Measurements from ENCODE around the gene SPATA25. TPM values are rescaled to one million over a fixed set of nuclear protein-coding genes. Genes with fewer than 3 reads are reported as not detected.

SPATA25 gene, protein sequence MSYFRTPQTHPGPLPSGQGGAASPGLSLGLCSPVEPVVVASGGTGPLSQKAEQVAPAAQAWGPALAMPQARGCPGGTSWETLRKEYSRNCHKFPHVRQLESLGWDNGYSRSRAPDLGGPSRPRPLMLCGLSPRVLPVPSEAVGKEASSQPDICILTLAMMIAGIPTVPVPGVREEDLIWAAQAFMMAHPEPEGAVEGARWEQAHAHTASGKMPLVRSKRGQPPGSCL
- total RNA-seq: 0.16 and 1.1 TPM in 2 replicates

DNA sequence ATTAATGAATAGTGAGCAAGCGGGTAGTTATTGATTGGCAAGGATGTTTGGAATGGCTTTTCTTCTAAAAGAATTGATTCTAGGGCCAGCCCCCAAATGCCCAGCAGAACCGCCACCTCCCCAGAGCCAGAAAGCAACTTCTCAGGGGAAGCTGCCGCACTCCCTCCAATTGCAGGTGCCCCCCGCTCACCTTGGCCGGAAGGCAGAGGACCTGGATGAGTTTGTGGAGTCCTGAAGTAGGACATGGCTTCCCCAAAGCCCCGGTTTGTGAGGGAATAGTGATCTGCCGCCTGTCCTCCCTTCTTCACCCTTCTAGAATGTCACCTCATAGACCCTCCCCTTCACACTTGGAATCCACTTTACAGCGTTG is at the start of gene SPATA25:
Gene SPATA25 (minus strand): TSS at position 277 of the 370 bp plus-strand sequence. CDS start 32 bp downstream, at position 245.

DNA sequence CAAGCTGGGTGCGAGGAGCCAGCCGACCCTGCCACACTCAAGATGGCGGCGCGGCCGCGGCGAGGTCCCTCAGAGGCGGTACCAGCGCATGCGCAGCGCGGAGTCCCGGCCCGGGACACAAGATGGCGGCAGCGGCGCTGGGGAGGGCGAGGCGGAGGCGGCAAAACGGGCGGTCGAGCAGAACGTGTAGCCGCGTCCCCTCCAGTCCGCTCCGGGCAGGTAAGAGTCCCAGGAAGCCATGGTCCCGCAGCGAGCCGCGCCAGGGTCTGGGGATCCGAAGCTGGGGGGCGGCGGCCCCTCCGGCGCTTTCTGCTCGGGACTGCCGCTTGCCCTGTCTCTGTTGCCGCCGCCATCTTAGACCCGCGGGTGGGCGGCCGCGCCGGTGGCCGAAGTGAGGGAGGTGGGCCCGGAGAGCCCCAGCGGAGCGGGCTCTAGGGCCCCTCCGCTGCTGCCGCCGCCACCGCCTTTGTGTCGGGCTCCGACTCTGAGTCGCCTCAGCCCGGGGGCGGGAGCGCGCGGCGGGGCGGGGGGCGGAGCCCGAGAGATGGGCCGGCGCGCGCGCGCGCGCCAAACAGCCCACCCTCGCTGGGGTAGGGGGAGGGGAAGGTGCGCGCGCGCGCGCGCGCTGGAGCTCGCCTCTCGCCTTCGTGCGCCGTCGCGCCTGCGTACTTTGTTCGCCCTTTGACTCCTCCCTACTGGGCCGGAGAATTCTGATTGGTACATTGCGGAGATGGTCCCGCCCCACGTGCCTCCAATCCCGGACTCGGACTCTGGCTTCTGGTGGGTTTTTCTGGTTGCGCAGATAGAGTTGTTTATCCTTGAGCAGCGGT is 47.4 kb upstream of the SPATA25 start, which contains the start of gene PCIF1:
Gene PCIF1 (plus strand): TSS at position 98 of the 830 bp plus-strand sequence. CDS start 4,317 bp downstream, outside the sequence.

DNA sequence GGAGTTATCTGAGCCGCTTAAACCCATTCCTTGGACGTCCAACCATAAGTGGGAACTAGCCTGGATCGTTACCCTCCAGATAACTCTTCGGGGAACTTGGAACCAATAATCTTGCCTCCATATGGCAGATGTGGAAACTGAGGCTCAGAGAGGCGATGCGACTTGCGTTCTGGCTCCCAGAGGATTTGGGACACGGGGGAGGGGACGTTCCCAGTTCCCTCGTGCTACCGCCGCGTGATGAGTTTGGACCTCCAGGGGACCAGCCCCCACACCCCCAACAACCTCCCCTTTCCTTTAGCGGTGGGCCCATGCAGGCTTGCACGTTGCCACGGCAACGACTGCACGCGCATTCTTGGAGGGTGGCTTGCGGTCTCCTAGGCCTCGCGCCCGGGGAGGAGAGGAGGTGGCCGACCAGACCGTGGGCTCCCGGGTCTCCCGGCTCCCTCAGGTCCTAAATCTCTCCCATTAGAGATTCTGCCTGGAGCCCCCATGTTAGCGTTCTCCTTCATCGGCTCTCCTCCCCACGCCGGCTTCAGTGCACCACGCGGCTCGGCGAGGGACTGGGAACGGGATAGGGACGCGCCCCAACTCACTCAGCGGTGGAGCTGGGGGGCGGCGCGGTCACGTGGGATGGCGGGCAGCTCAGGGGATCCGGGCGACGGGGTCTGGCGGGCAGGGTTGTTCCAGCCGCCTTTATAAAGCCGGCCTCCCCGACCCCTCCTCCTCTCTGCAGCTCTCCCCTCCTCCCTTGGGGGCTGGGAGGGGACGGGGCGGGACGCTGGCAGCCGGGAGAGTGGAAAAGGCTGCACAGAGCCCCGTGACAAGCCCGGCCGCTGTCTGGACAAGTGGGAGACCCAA is 24.3 kb upstream of the SPATA25 start, which contains the start of gene PLTP:
Gene PLTP (minus strand): TSS at position 670 of the 858 bp plus-strand sequence. CDS start 703 bp downstream, outside the sequence.

DNA sequence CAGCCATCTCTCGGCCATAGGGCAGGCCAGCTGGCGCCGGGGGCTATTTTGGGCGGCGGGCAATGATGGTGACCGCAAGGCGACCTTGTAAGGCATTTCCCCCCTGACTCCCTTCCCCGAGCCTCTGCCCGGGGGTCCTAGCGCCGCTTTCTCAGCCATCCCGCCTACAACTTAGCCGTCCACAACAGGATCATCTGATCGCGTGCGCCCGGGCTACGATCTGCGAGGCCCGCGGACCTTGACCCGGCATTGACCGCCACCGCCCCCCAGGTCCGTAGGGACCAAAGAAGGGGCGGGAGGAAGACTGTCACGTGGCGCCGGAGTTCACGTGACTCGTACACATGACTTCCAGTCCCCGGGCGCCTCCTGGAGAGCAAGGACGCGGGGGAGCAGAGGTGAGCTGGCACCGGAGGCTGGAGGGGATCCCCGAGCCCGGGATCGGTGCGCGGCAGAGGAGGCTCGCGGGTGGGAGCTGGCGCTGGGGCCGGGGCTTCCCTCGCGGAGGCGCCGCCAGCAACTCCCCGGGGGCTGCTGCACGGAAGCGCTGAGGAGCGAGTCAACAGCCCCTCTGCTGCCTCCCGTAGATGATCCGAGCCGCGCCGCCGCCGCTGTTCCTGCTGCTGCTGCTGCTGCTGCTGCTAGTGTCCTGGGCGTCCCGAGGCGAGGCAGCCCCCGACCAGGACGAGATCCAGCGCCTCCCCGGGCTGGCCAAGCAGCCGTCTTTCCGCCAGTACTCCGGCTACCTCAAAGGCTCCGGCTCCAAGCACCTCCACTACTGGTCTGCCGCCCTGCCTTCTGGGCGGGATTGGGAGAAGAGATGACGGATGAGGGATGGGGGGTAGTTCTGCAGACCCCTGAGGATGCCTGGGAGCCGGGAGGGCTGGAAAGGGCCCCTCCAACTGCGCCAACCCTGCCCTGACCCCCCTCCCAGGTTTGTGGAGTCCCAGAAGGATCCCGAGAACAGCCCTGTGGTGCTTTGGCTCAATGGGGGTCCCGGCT is 3.9 kb upstream of the SPATA25 start, which contains the start of the genes CTSA and NEURL2:
Gene CTSA (plus strand): TSS at position 351 of the 999 bp plus-strand sequence. CDS start 234 bp downstream, at position 585.
Gene NEURL2 (minus strand): TSS at position 224 of the 999 bp plus-strand sequence. CDS start 217 bp downstream, at position 7.

DNA sequence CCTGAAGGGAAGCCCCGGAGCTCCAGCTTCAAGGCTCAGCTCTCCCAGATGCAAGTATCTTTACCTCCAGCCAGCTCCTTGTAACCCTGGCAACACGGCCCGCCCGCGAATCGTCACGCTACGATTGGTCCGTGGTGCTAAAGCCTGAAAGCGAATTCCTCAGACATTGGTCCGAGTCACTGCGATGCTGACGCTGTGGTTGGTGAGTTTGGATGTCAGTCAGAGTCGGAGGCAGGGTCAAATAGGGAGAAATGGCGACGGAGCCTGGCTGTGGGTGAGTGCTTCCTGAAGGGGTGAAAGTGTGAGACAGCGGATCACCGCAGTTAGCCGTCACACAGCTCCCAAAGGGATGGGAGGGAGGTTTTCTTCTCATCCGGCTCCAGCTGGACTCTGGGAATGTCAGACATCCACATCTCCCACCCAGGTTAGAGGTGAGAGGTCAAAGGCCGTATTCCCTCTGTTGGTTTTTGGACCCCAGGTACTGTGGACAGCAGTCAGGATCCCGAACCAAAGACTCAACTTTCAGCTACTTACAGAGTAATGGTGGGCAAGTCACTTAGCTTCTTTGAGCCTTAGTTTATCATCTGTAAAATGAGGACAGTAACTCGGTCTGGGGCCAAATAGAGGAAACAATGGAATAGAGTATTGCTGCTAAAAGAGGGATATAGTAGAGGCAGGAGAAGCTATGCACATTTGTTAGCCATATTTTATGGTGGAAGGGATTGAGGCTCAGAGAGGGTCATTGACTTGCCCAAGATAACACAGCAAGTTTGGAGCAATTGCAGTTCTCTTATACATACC is 6.2 kb downstream of the SPATA25 start, which contains the start of gene ZSWIM1:
Gene ZSWIM1 (plus strand): TSS at position 240 of the 801 bp plus-strand sequence. CDS start 1,366 bp downstream, outside the sequence.

GRCh38 chr20:45857114-45857881 is 30.1 kb downstream of the SPATA25 start, which contains the start of the genes ACOT8 and ZSWIM3:
TSS of gene ACOT8 (minus strand) at chr20:45857392. CDS start at chr20:45857315, 77 bp downstream.
TSS of gene ZSWIM3 (plus strand) at chr20:45857614. CDS start at chr20:45857826, 212 bp downstream.

Other genes starting within 250 kb of the SPATA25 start
- not detected in 2 replicates for gene WFDC11, start 217.4 kb downstream of the SPATA25 start, total RNA-seq
- not detected in 2 replicates for gene WFDC13, start 185.6 kb downstream of the SPATA25 start, total RNA-seq
- gene WFDC10B, start 182.6 kb downstream of the SPATA25 start, total RNA-seq: not detected in 2 replicates
- gene SPINT4, start 165.3 kb downstream of the SPATA25 start, total RNA-seq: not detected in 2 replicates
- 1.1 TPM in 1 of 2 replicates, not detected in the other for gene WFDC3, start 95.7 kb downstream of the SPATA25 start, total RNA-seq
- gene DNTTIP1, start 95.7 kb downstream of the SPATA25 start, total RNA-seq: 24.7 and 36.3 TPM in 2 replicates
- 20.9 and 425 TPM in 2 replicates for gene UBE2C, start 75.0 kb downstream of the SPATA25 start, total RNA-seq
- not detected in 2 replicates for gene TNNC2, start 60.3 kb downstream of the SPATA25 start, total RNA-seq
- 31.1 and 40.7 TPM in 2 replicates for gene SNX21, start 53.8 kb downstream of the SPATA25 start, total RNA-seq
- gene ACOT8, start 30.2 kb downstream of the SPATA25 start, total RNA-seq: 36.0 and 46.5 TPM in 2 replicates
- gene ZSWIM3, start 30.0 kb downstream of the SPATA25 start, total RNA-seq: 2.6 and 3.5 TPM in 2 replicates
- 14.7 and 17.7 TPM in 2 replicates for gene ZSWIM1, start 6.4 kb downstream of the SPATA25 start, total RNA-seq
- 2.8 and 9.5 TPM in 2 replicates for gene NEURL2, start 3.6 kb upstream of the SPATA25 start, total RNA-seq
- gene CTSA, start 3.7 kb upstream of the SPATA25 start, total RNA-seq: 70.9 and 232 TPM in 2 replicates
- 42.2 and 122 TPM in 2 replicates for gene PLTP, start 24.5 kb upstream of the SPATA25 start, total RNA-seq
- 25.1 and 34.1 TPM in 2 replicates for gene PCIF1, start 47.1 kb upstream of the SPATA25 start, total RNA-seq
- gene ZNF335, start 84.6 kb upstream of the SPATA25 start, total RNA-seq: 16.1 and 18.0 TPM in 2 replicates
- 0.65 TPM in 1 of 2 replicates, not detected in the other for gene MMP9, start 121.3 kb upstream of the SPATA25 start, total RNA-seq
- 2.1 and 3.2 TPM in 2 replicates for gene SLC12A5, start 141.6 kb upstream of the SPATA25 start, total RNA-seq
- gene NCOA5, start 202.3 kb upstream of the SPATA25 start, total RNA-seq: 16.5 and 21.5 TPM in 2 replicates
- 18.3 and 37.3 TPM in 2 replicates for gene CD40, start 230.7 kb upstream of the SPATA25 start, total RNA-seq